Hematopoietic multipotent progenitor cell treated with erythropoietin and hydrocortisone succinate and interleukin-3 and kit ligand, for 17 days (in vitro differentiated cells): ENCODE measurements around the gene TBC1D3K.
"Not testable (repeated sequence)": the region's sequence is repeated elsewhere in the genome, so short reads cannot be mapped to it uniquely, and the experiment has no call there.

ENCODE experiments used
- DNase-seq: peaks from one replicate; pipeline ENCODE4 v3.0.0-alpha.2; 2015; ENCODE audit warnings: low spot score

TBC1D3K gene

DNA sequence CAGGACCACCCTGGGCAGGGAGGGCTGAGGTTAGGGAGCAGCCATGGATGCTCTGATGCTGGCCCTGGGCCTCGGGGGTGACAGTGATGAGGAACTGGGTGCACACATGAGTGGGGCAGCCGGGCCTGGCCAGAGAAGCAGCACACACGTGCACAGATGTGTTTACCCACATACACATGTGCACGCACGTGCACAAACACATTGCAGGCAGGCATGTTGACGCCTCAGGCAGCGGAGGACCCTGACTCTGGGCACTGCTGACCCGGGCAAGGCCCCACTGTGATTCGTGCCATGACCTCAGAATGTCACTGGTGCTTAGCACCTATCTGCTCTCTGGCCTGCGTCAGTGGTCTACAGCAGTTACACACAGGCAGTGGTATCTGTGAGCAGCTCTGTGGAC lies at the start of gene TBC1D3K:
Gene TBC1D3K, plus strand, starts transcription at position 301 of the 400 bp plus-strand sequence. CDS start 1,585 bp downstream, outside the sequence.
- not testable (repeated sequence) for DNase-seq

DNA sequence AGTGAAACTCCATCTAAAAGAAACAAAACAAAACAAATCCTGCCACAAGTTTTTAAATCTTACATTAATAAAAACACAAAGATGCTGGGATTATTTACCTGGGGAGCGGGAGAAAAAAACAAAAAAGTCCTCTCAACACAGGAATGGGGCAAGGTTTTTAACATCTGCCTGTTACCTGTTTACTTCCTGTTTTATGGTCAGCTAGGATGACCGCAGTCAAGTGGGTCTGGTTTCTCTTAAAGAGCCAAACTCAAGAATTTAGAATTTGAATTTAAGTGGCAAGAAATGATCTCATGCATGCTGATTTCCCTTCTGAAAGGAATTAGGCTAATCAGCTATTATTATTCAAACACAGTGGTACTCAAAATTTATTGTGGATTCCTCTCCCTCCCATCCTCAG lies 39.7 kb upstream of the TBC1D3K start:
- DNase-seq, result no peak

DNA sequence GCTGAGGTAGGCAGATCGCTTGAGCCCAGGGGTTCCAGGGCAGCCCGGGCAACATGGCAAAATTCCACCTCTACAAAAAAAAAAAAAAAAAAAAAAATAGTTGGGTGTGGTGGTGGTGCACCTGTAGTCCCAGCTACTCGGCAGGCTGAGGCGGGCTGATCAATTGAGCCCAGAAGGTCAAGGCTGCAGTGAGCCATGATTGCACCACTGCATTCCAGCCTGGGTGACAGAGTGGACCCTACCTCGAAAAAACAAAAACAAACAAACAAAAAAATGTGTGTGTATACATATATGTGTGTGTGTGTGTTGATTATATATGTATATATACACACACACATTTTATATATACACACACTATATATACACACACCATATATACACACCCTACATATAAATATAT lies 39.1 kb upstream of the TBC1D3K start:
- DNase-seq, result no peak

DNA sequence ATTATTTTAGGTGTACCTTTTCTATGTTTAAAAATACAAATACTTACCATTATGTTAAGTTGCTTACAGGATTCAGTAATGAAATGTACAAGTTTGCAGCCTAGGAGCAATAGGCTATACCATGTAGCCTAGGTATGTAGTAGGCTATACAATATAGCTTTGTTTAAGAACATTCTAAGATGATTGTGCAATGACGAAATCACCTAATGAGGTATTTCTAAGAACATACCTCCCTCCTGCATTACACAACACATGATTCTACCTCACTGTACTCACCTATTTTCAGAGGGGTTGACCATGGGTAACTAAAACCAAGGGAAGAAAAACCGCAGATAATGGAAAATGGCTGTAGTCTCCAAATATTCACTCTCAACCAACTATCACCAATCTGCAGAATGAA lies 35.3 kb upstream of the TBC1D3K start:
- DNase-seq, result no peak

DNA sequence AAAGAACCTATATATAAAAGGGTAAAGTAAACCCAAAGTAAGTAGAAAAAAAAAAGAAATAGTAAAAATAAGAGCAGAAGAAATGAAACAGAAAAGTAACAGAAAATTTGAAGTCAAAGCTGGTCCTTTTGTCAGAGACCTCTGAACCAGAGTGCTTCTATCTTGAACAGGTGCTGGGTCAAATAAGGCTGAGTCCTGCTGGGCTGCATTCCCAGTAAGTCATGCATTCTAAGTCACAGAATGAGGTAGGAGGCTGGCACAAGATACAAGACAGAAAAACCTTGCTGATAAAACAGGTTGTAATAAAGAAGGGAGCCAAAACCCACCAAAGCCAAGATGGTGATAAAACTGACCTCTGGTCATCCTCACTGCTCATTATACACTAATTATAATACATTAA lies 27.3 kb upstream of the TBC1D3K start:
- not testable (repeated sequence) for DNase-seq
